SIG-M5 treated with dmso at 0.1 percent for 504 hours (cell line): ENCODE results near the gene BRWD1.

Experiments used
- DNase-seq: peaks from one replicate; lab custom pipeline; 2025; ENCODE audit not compliant: unreplicated experiment; lab: John Stamatoyannopoulos, UW

Gene BRWD1

GRCh38 chr21:39313571-39314142 is at the start of gene BRWD1:
Gene BRWD1 (minus strand): TSS chr21:39313632. CDS start chr21:39313491, 141 bp downstream.
- DNase-seq, result peak; percentile 92

GRCh38 chr21:39362733-39363132 is 49.3 kb upstream of the BRWD1 start:
- no peak for DNase-seq

GRCh38 chr21:39359382-39359781 is 46.0 kb upstream of the BRWD1 start:
- no peak for DNase-seq

GRCh38 chr21:39353295-39353694 is 39.9 kb upstream of the BRWD1 start:
- no peak for DNase-seq

- DNase-seq, result no peak
Observed at GRCh38 chr21:39350094-39351005, 36.9 kb upstream of the BRWD1 start.

GRCh38 chr21:39349211-39350093 is 36.0 kb upstream of the BRWD1 start:
- DNase-seq, result peak; percentile 98

GRCh38 chr21:39348355-39349210 is 35.2 kb upstream of the BRWD1 start, which contains the start of gene HMGN1:
Gene HMGN1 (minus strand): TSS chr21:39349088. CDS start chr21:39348917, 171 bp downstream.
- peak; percentile 98 for DNase-seq

- peak; percentile 58 for DNase-seq
Observed at GRCh38 chr21:39348040-39348354, 34.6 kb upstream of the BRWD1 start.

GRCh38 chr21:39347537-39347936 is 34.1 kb upstream of the BRWD1 start:
- DNase-seq, result peak; percentile 56

GRCh38 chr21:39346671-39347331 is 33.4 kb upstream of the BRWD1 start:
- no peak for DNase-seq

- no peak for DNase-seq
Observed at GRCh38 chr21:39346206-39346605, 32.8 kb upstream of the BRWD1 start.

- DNase-seq, result no peak
Observed at GRCh38 chr21:39345440-39345839, 32.0 kb upstream of the BRWD1 start.

GRCh38 chr21:39344848-39345247 is 31.4 kb upstream of the BRWD1 start:
- no peak for DNase-seq

- no peak for DNase-seq
Observed at GRCh38 chr21:39341249-39341923, 28.0 kb upstream of the BRWD1 start.

- DNase-seq, result no peak
Observed at GRCh38 chr21:39340687-39341086, 27.3 kb upstream of the BRWD1 start.

- DNase-seq, result no peak
Observed at GRCh38 chr21:39339231-39339630, 25.8 kb upstream of the BRWD1 start.

- DNase-seq, result no peak
Observed at GRCh38 chr21:39336457-39337008, 23.1 kb upstream of the BRWD1 start.

GRCh38 chr21:39334611-39335010 is 21.2 kb upstream of the BRWD1 start:
- no peak for DNase-seq

GRCh38 chr21:39332175-39332574 is 18.7 kb upstream of the BRWD1 start:
- DNase-seq, result no peak
